BJ (cell line): Measurements from ENCODE around the gene PHACTR3. TPM values are rescaled to one million over a fixed set of nuclear protein-coding genes. Genes with fewer than 3 reads are reported as not detected.

Source experiments
- CTCF ChIA-PET: fragments of 350-600 bp; formaldehyde crosslinking; extraction: SDS; loops from one replicate; lab custom pipeline; 2021; ENCODE audit warnings: antibody characterized with exemption, inconsistent platforms; lab: Yijun Ruan, JAX
- POLR2A ChIA-PET: fragments of 300-600 bp; sonication (Branson Sonifier 250); formaldehyde crosslinking; extraction: SDS; loops from one replicate; lab custom pipeline; 2021; ENCODE audit warnings: antibody characterized with exemption; lab: Charles Lee
- DNase-seq: peaks from one replicate; pipeline ENCODE4 v3.0.0-alpha.2; 2011; ENCODE audit warnings: low read depth
- H3K27me3 ChIP-seq: 2 replicates; pipeline ENCODE4 v1.6.0; 2011; ENCODE audit warnings: low read length; ENCODE audit not compliant: control insufficient read depth, insufficient read depth
- H3K36me3 ChIP-seq: 2 replicates; pipeline ENCODE4 v1.5.1; 2011; ENCODE audit warnings: low read length; ENCODE audit not compliant: control insufficient read depth, insufficient read depth
- H3K4me3 ChIP-seq: 2 replicates; pipeline ENCODE4 v1.5.1; 2011; ENCODE audit warnings: low read depth, mild to moderate bottlenecking, control low read depth, low read length
- polyA plus RNA-seq: library from polyadenylated mRNA; depleted of rRNA; stranded (reverse); fragments of >200 nt; gene quantifications from 2 replicates; pipeline ENCODE4 v1.2.3, GENCODE V29; 2011
- TF ChIP-seq, protein P1 (sequence below): IDR thresholded peaks from 2 replicates; pipeline ENCODE4 v1.5.1; 2011; ENCODE audit warnings: low read depth, mild to moderate bottlenecking, control low read depth, inconsistent platforms, low read length, moderate library complexity; ENCODE audit not compliant: insufficient read depth

Gene PHACTR3
- polyA plus RNA-seq, 1 experiment = not detected

DNA sequence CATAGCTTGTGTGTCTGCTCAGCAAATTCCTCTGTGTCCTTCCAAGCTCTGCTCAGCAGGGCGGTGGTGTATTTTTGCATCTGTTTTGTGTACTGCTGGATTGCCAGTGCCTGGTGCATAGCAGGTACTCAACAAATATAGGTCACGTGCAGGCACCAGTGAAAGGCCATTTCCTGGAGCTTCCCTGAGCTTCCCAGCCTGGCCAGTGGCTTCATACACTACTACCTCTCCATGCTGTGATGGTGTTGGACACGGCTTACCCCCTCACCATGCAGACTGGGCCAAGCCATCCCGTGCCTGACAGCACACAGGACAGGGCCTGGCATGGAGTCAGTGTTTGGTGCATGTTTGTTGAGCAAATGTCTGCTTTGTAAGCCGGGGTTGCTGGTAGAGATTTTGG, 7.7 kb upstream of the PHACTR3 start:
- no peak for DNase-seq
- Histone ChIP-seq H3K4me3 (no peak overlapping the region), H3K27me3 (no peaks in the 10 kb centered on the region; the same call in 1 of the 2 replicates), H3K36me3 (no peaks in the 10 kb centered on the region)
- CTCF ChIA-PET = interaction anchor here (0.6 to 7.6 kb wide), 7 partner anchors 9 to 160 kb away, joined by 3 to 97 read pairs (median 3); no protein-coding TSS in a partner anchor
- POLR2A ChIA-PET = interaction anchor here (0.6 kb wide), 1 partner anchor 25 kb away, joined by 3 read pairs; no protein-coding TSS in a partner anchor
- TF ChIP-seq, protein P1, sequence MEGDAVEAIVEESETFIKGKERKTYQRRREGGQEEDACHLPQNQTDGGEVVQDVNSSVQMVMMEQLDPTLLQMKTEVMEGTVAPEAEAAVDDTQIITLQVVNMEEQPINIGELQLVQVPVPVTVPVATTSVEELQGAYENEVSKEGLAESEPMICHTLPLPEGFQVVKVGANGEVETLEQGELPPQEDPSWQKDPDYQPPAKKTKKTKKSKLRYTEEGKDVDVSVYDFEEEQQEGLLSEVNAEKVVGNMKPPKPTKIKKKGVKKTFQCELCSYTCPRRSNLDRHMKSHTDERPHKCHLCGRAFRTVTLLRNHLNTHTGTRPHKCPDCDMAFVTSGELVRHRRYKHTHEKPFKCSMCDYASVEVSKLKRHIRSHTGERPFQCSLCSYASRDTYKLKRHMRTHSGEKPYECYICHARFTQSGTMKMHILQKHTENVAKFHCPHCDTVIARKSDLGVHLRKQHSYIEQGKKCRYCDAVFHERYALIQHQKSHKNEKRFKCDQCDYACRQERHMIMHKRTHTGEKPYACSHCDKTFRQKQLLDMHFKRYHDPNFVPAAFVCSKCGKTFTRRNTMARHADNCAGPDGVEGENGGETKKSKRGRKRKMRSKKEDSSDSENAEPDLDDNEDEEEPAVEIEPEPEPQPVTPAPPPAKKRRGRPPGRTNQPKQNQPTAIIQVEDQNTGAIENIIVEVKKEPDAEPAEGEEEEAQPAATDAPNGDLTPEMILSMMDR = no peak

DNA sequence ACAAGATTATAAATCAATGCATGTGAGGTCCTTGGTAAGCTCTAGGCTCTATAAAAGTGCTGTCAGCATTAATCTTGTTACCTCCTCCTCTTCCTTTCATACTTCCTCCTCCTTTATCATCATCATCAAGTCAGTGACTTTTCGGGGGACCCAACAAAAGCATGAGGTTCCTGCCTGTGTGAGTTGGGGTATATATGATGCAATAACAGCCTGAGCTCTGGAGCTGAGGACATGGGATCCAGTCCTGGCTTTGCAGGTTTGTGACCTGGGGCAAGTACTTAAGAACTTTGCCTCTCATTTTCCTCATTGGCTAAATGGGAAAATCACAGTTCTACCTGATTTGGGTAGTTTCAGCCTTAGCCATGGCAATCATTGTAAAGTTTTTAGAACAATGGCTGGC, 7.1 kb upstream of the PHACTR3 start:
- TF ChIP-seq, protein P1 = no peak
- CTCF ChIA-PET = interaction anchor here (0.8 to 7.6 kb wide), 8 partner anchors 8 to 165 kb away, joined by 3 to 97 read pairs (median 6); no protein-coding TSS in a partner anchor
- no peak for DNase-seq
- no peaks in the 10 kb centered on the region; the same call in 1 of the 2 replicates for H3K27me3 ChIP-seq
- H3K36me3 ChIP-seq = no peaks in the 10 kb centered on the region
- POLR2A ChIA-PET = no interaction called here
- H3K4me3 ChIP-seq = no peak overlapping the region

DNA sequence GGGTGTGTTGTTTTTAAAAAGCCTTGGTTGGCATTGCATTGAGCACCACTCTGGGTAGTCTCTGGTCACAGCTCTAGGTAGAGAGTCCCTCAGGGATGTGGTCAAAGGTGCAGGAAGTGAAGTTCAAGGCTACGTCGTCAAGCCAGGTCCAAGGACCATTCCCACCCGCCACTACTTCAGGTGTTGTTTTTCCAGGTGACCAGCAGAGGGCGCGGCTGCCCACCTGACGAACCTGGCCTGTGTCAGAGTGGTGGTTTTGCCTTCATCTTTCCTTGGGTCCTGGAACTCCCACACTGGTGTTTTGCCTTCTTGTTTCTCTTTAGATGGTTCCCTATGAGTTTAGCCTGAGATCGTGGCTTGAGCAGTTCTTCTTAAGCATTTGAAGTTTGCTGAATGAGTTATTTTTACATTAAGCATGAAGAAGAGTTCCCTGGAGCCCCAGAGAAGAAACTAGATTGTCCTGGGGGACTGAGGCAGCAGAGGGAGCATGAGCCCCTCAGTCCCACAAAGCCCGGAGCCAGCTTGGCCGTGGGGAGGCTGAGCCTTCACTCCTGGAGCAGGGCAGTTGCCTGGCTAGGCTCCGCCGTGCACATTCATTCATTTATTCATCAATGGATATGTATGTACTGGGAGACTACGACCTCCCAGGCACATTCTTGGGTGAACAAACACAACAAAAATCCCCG, 5.6 kb upstream of the PHACTR3 start:
- no peak for DNase-seq
- POLR2A ChIA-PET = no interaction called here
- H3K36me3 ChIP-seq = no peaks in the 10 kb centered on the region
- H3K4me3 ChIP-seq = no peak overlapping the region
- peaks cover 9% of the 10 kb centered on the region for H3K27me3 ChIP-seq
- CTCF ChIA-PET = interaction anchor here (0.6 to 7.6 kb wide), 18 partner anchors 9 to 946 kb away, joined by 3 to 97 read pairs (median 4); no protein-coding TSS in a partner anchor
- TF ChIP-seq, protein P1 = peak; percentile 79

DNA sequence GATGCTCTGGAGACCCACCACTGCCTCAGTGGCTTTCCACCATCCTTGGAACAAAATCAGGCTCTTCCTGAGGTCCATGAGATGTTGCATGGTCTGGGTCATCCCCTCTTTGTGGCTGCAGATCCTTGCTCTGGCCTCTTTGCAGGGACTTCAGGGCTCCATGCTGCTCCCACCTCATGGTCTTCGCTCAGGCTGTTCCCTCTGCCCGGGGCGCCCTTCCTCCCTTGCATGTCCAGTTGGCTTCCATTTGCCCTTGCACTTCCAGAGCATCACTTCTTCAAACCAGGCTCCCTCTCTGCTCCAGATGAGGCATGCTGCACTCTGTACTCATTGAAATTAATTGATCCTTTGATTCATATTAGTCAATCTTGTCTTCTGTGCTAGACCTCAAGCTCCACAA, 4.4 kb upstream of the PHACTR3 start:
- H3K36me3 ChIP-seq = no peaks in the 10 kb centered on the region
- H3K4me3 ChIP-seq = no peak overlapping the region
- ChIA-PET CTCF (interaction anchor here (0.9 to 7.6 kb wide), 7 partner anchors 10 to 246 kb away, joined by 3 to 97 read pairs (median 5); no protein-coding TSS in a partner anchor), POLR2A (no interaction called here)
- no peak for DNase-seq
- H3K27me3 ChIP-seq = peaks cover 11% of the 10 kb centered on the region
- TF ChIP-seq, protein P1 = no peak

DNA sequence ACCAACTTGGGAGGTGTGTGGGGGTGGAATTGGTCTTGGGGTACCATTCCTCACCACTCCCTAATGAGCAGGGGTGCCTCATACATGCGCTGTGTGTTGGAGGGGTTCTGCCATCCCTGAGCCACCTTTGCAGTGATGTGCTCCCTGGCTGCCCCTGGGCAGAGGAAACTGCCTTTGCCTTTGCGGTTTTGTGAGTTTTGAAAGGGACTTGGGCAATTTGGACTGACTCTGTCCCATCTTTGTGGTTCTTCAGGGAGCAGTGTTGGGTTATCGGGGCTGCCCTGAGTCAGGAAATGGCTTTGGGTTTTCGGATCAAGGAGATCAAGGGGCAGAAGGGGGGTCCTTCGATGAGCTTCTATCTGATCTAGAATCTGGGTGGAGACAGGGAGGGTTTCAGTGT, 3.9 kb upstream of the PHACTR3 start:
- TF ChIP-seq, protein P1 = no peak
- ChIA-PET CTCF (interaction anchor here (1.0 to 7.6 kb wide), 3 partner anchors 9 to 150 kb away, joined by 4 to 97 read pairs (median 13); no protein-coding TSS in a partner anchor), POLR2A (no interaction called here)
- no peaks in the 10 kb centered on the region for H3K36me3 ChIP-seq
- no peak overlapping the region for H3K4me3 ChIP-seq
- DNase-seq = no peak
- H3K27me3 ChIP-seq = peaks cover 12% of the 10 kb centered on the region
